CD4-positive, alpha-beta T cell treated with Interleukin-1 beta for 1 hour (primary cell): ENCODE measurements around the gene RESP18.
"Not testable (repeated sequence)": the region's sequence is repeated elsewhere in the genome, so short reads cannot be mapped to it uniquely, and the experiment has no call there.

Experiments
- DNase-seq, 2 donors: peaks; one replicate each; pipeline ENCODE4 v3.0.0-alpha.2; 2020 to 2022

RESP18 gene

GRCh38 chr2:219291394-219291793, 41.1 kb downstream of the RESP18 start:
- DNase-seq: no peak

GRCh38 chr2:219290381-219291171, 42.0 kb downstream of the RESP18 start:
- DNase-seq: no peak

GRCh38 chr2:219289537-219290361, 42.8 kb downstream of the RESP18 start:
- DNase-seq: no peak

DNA sequence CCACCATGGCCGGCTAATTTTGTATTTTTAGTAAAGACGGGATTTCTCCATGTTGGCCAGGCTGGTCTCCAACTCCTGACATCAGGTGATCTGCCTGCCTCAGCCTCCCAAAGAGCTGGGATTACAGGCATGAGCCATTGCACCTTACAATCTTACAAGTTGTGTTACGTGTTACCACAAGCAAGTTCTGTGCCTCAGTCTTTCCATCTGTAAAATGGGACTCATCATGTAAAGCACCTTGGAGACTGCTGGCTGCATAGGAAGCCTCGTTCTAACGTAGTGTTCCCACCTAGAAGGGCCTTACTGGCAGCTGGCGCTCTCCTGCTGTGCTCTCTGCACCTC, 43.4 kb downstream of the RESP18 start:
- DNase-seq: no peak

GRCh38 chr2:219287580-219288265, 44.8 kb downstream of the RESP18 start:
- no peak for DNase-seq

GRCh38 chr2:219287116-219287440, 45.5 kb downstream of the RESP18 start:
- not testable (repeated sequence) for DNase-seq

GRCh38 chr2:219286436-219287115, 46.0 kb downstream of the RESP18 start:
- DNase-seq: no peak

DNA sequence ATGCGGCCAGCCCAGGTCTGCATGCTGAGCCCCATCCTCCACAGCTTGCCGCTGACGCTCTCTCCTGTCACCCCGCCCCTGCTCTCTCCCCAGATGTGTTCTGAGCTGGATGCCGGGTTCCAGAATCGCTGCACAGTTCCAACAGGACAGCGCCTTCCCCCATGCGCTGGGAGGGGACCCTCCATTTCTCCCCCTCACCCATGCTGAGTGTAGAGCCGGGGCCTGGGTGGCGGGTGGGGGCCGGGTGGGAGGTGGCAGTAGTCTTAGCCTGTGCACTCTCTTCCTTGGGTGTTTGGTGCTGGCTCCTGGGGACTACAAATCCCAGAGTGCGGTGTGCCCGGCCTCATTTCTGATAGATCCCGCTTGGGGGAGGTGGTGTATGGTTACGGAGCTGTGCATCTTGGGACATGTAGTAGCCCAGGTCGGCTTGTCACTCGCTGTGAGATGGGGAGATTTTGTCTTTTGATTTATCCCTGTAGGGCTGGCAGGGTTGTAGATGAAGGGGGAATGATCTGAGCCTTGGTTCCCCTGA, 46.6 kb downstream of the RESP18 start:
- no peak for DNase-seq

DNA sequence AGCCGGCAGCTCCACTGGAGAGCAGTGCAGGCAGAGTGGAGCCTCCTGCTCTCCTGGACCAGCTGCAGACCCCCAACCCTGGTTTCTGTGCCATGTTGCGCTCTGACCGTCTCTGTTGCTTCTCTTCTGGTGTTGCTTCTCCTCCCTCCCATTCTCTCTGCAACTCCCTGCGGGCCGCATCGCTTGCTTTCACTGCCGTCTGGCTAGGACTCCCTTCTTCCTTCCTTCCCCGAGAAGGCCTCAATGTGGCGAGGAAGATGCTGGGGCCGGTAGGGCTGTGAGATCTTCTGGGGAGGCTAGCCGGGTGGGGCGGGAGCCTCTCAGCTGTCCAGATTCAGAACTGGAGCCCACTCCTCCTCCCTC, 47.2 kb downstream of the RESP18 start:
- no peak for DNase-seq

DNA sequence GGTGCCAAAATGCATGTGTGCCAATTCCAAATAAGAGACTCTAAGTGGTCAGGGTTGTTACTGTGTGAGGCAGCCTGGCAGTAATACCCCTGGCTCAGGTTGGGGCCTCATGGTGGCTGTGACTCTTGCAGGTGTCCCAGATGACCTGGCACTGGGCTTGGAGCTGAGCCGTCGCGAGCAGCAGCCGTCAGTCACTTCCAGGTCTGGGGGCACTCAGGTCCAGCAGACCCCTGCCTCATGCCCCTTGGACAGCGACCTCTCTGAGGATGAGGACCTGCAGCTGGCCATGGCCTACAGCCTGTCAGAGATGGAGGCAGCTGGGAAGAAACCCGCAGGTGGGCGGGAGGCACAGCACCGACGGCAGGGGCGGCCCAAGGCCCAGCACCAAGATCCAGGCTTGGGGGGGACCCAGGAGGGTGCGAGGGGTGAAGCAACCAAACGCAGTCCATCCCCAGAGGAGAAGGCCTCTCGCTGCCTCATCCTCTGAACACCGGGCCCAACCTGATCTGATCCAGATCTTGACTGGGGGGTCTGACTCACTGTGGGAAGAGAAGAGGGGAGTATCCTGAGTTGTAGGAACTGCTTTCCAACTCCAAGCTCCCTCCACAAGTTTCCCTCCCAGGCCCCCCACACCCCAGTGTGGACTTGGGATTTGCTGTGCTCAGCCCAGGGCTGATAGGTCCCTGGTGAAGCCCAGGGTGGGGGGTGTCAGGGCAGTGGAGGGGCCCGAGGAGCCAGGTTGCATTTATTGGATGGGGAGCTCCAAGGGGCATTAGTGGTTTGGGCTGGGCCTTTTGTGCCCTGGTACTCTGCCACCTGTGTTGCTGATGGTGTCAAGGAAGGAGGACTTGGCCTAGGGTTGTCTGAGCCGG, 47.8 kb downstream of the RESP18 start:
- DNase-seq: no peak

GRCh38 chr2:219282943-219283581, 49.5 kb downstream of the RESP18 start:
- DNase-seq: no peak

DNA sequence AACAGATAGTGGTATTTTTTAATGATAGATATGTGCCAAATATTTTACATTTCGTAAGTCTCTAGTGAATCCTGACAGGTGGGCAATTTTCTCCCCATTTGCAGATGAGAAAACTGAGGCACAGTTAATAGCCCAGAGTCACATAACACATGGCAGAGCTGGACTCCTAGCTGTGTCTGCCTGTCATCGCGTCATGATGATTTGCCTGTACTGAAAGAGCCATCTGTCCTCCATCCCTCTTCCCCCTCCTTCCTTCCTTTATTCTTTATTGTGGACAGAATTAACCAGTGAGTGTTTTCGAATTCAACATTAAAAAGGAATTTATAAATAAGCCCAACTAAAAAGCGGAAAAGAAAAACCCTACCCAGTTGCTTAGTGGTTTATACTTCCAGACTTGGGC, 50.2 kb downstream of the RESP18 start:
- no peak for DNase-seq

DNA sequence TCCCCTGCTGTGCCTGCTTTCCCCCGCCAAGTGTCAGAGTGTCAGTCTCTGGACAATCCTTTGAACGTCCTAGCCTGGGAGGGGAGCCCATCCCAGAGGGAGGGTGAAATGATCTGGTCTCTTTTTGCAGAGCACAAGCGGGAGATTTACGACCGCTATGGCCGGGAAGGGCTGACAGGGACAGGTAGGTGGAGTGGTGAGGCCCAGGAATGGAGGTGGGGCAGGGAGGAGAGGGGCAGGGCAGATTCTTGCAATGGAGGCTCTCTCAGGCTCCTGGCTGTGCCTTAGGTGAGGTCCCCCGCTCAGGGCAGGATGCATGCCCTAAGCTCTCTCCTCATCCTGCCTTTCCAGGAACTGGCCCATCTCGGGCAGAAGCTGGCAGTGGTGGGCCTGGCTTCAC, 51.0 kb downstream of the RESP18 start:
- DNase-seq: no peak

- DNase-seq: no peak
Observed at GRCh38 chr2:219280651-219281050, 51.9 kb downstream of the RESP18 start.

DNA sequence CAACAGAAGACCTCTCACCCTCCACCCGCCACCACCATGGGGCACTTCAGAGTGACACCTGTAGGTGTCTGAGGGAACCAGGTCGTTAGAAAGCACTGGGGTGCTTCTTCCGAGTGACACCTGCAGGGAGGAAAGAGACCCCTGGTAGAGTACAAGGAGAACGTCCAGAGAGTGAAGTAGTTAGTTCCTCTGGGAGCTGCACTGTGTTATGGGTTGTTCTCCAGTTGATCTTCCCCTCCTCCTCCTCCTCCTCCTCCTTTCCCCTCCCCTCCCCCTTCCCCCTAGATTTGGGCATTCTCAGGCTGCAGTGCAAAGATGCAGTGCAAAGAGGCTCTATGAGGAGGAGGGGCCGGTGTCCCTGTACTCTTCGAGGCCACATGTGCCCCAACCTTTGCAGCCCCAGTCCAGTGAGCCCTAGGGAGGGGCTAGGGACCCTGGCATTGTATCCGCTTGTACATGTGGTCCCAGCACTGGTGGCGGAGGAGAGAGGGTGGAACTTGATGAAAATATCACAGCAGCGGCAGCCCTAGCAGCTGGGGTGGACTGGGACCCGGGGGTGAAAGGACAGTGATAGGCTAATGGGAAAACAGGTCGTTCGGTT, 52.5 kb downstream of the RESP18 start:
- no peak for DNase-seq

DNA sequence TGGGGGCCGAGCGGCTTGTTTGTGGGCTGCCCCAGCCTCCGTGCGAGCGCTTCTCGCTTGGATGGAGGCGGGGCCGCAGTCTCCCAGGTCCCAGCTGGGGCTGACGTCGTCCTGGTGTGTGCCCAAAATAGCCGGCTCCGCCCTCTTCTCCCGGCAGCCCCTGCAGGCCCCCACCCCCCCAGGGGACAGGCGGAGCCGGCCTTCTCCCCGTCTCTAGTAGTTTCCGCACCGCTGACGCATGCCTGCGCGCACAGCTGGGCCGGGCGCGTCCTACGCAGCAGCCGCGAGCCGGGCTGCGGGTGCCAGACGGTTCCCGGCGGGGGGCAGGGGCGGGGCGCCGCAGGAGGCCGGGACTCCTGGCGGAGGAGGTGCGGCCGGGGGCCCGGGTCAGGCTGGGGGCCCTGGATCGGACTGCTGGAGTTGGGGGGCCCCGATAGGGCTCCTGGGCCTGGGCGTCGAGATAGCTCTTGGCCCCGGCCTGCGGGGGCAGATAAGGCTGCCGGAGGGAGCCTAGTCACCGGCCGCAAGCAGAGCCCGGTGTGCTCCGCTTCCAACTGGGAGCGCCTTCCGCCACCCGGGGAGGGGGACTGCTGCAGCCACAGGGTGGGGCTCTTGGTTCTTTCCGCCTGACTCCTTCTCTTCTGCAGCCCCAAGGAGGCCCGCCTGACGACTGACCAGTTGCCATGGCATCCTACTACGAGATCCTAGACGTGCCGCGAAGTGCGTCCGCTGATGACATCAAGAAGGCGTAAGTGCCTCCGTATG, 53.2 kb downstream of the RESP18 start, which contains the start of gene DNAJB2:
TSS of gene DNAJB2 (plus strand) at position 216 of the 765 bp plus-strand sequence. CDS start at position 684, 468 bp downstream.
- peak; percentile 99 to 100 for DNase-seq

GRCh38 chr2:219278655-219279150, 53.8 kb downstream of the RESP18 start:
- no peak for DNase-seq

- peak; percentile 77 to 80 for DNase-seq
Observed at GRCh38 chr2:219277703-219278654, 54.6 kb downstream of the RESP18 start.
